Skeletal muscle satellite cell (primary cell): ENCODE results near the gene TLE2.
"Not testable (repeated sequence)": the region's sequence is repeated elsewhere in the genome, so short reads cannot be mapped to it uniquely, and the experiment has no call there.

Experiments
- H3K27me3 ChIP-seq: 2 replicates; pipeline ENCODE4 v1.7.0; 2013; ENCODE audit warnings: low read length; ENCODE audit not compliant: control insufficient read depth, insufficient read depth
- H3K36me3 ChIP-seq: 2 replicates; pipeline ENCODE4 v1.7.0; 2013; ENCODE audit warnings: mild to moderate bottlenecking, control low read depth, low read length; ENCODE audit not compliant: insufficient read depth
- H3K4me1 ChIP-seq: 2 replicates; pipeline ENCODE4 v1.7.0; 2013; ENCODE audit warnings: low read length; ENCODE audit not compliant: control insufficient read depth, insufficient read depth
- H3K4me2 ChIP-seq: 2 replicates; pipeline ENCODE4 v1.7.0; 2013; ENCODE audit warnings: mild to moderate bottlenecking, low read length
- H3K4me3 ChIP-seq: 2 replicates; pipeline ENCODE4 v1.7.0; 2013; ENCODE audit warnings: low read length
- H3K9ac ChIP-seq: 2 replicates; pipeline ENCODE4 v1.7.0; 2013; ENCODE audit warnings: mild to moderate bottlenecking, low read depth, low read length, moderate library complexity
- H3K9me3 ChIP-seq: replicated peaks from 2 replicates; pipeline ENCODE4 v1.7.0; 2013; ENCODE audit warnings: mild to moderate bottlenecking, control low read depth, low read length

The TLE2 gene

GRCh38 chr19:3045191-3045590, 16.1 kb upstream of the TLE2 start:
- no peak overlapping the region for H3K4me2 ChIP-seq
- H3K9ac ChIP-seq, result no peak overlapping the region
- H3K9me3 ChIP-seq, result no peaks in the 10 kb centered on the region
- H3K36me3 ChIP-seq, result no peaks in the 10 kb centered on the region
- H3K4me1 ChIP-seq, result peaks cover 4% of the 10 kb centered on the region
- H3K4me3 ChIP-seq, result no peak overlapping the region
- no peaks in the 10 kb centered on the region for H3K27me3 ChIP-seq

GRCh38 chr19:3042621-3043267, 13.7 kb upstream of the TLE2 start:
- Histone ChIP-seq H3K9me3 (no peaks in the 10 kb centered on the region), H3K4me1 (peaks cover 3% of the 10 kb centered on the region), H3K36me3 (no peaks in the 10 kb centered on the region), H3K9ac (no peak overlapping the region), H3K4me2 (no peak overlapping the region), H3K27me3 (no peaks in the 10 kb centered on the region), H3K4me3 (no peak overlapping the region)

GRCh38 chr19:3041761-3042620, 12.9 kb upstream of the TLE2 start:
- H3K4me1 ChIP-seq, result no peaks in the 10 kb centered on the region
- no peak overlapping the region for H3K4me2 ChIP-seq
- no peaks in the 10 kb centered on the region for H3K9me3 ChIP-seq
- H3K36me3 ChIP-seq, result no peaks in the 10 kb centered on the region
- H3K4me3 ChIP-seq, result no peak overlapping the region
- H3K9ac ChIP-seq, result no peak overlapping the region
- H3K27me3 ChIP-seq, result no peaks in the 10 kb centered on the region

GRCh38 chr19:3041327-3041726, 12.2 kb upstream of the TLE2 start:
- Histone ChIP-seq H3K9me3 (no peaks in the 10 kb centered on the region), H3K9ac (no peak overlapping the region), H3K36me3 (no peaks in the 10 kb centered on the region), H3K4me3 (no peak overlapping the region), H3K27me3 (no peaks in the 10 kb centered on the region), H3K4me1 (no peaks in the 10 kb centered on the region), H3K4me2 (no peak overlapping the region)

GRCh38 chr19:3039641-3040077, 10.6 kb upstream of the TLE2 start:
- H3K4me2 ChIP-seq, result no peak overlapping the region
- H3K9me3 ChIP-seq, result no peaks in the 10 kb centered on the region
- H3K4me1 ChIP-seq, result peaks cover 7% of the 10 kb centered on the region
- H3K9ac ChIP-seq, result no peak overlapping the region
- H3K36me3 ChIP-seq, result no peaks in the 10 kb centered on the region
- no peaks in the 10 kb centered on the region for H3K27me3 ChIP-seq
- H3K4me3 ChIP-seq, result no peak overlapping the region

- Histone ChIP-seq H3K36me3 (no peaks in the 10 kb centered on the region), H3K4me2 (no peak overlapping the region), H3K9me3 (no peaks in the 10 kb centered on the region), H3K4me3 (no peak overlapping the region), H3K4me1 (peaks cover 9% of the 10 kb centered on the region), H3K27me3 (no peaks in the 10 kb centered on the region), H3K9ac (no peak overlapping the region)
Observed at GRCh38 chr19:3039125-3039524, 10.0 kb upstream of the TLE2 start.

- Histone ChIP-seq H3K4me1 (peaks cover 9% of the 10 kb centered on the region), H3K36me3 (no peaks in the 10 kb centered on the region), H3K4me3 (no peak overlapping the region), H3K4me2 (no peak overlapping the region), H3K9ac (no peak overlapping the region), H3K27me3 (no peaks in the 10 kb centered on the region), H3K9me3 (no peaks in the 10 kb centered on the region)
Observed at GRCh38 chr19:3038214-3038613, 9.1 kb upstream of the TLE2 start.

- not testable (repeated sequence) for H3K36me3 ChIP-seq, H3K27me3 ChIP-seq, H3K4me1 ChIP-seq, H3K9ac ChIP-seq, H3K4me2 ChIP-seq, H3K4me3 ChIP-seq, H3K9me3 ChIP-seq
Observed at GRCh38 chr19:3036977-3037544, 8.0 kb upstream of the TLE2 start.

- Histone ChIP-seq H3K9ac (peak overlapping the region; percentile 79), H3K27me3 (peaks cover 13% of the 10 kb centered on the region), H3K4me3 (peak overlapping the region; percentile 74), H3K4me2 (peak overlapping the region; percentile 97), H3K4me1 (peaks cover 9% of the 10 kb centered on the region), H3K36me3 (no peaks in the 10 kb centered on the region), H3K9me3 (no peaks in the 10 kb centered on the region)
Observed at GRCh38 chr19:3036119-3036976, 7.3 kb upstream of the TLE2 start.

- Histone ChIP-seq H3K9ac (peak overlapping the region; percentile 79), H3K36me3 (no peaks in the 10 kb centered on the region), H3K27me3 (peaks cover 20% of the 10 kb centered on the region), H3K9me3 (no peaks in the 10 kb centered on the region), H3K4me2 (peak overlapping the region; percentile 97), H3K4me3 (peak overlapping the region; percentile 74), H3K4me1 (peaks cover 9% of the 10 kb centered on the region)
Observed at GRCh38 chr19:3035542-3036118, 6.5 kb upstream of the TLE2 start.
